ENCODE data around the gene CHI3L1. TPM values are rescaled to one million over a fixed set of nuclear protein-coding genes. Genes with fewer than 3 reads are reported as not detected.

The CHI3L1 gene
- total and polyA plus RNA-seq, 10 of the 15 experiments (the other 5 are each of a cell fraction or from before 2014, with no cell fraction given), result 0.10 to 1.7 (median 0.39) TPM

GRCh38 chr1:203206129-203206687 is 19.7 kb upstream of the CHI3L1 start:
- H3K4me1 ChIP-seq (ENCODE audit: control insufficient read depth, insufficient read depth, low read length), result no peaks in the 10 kb centered on the region
- no peaks in the 10 kb centered on the region for H3K36me3 ChIP-seq (ENCODE audit: control insufficient read depth in 2 of 2, insufficient read depth in 2 of 2, low read length in 1 of 2)
- H2AFZ ChIP-seq (ENCODE audit: control insufficient read depth, low read depth, low read length), result no peak overlapping the region
- DNase-seq (ENCODE audit: low read depth, low spot score) (no peak), FAIRE-seq (no peak), ATAC-seq (no peak)
- no peak overlapping the region for H3K9ac ChIP-seq (ENCODE audit: control insufficient read depth, insufficient read depth, low read length)
- SMC1A ChIA-PET (ENCODE audit: uncharacterized antibody, unreplicated experiment), result no interaction called here
- CTCF ChIA-PET, result interaction anchor here (1.2 to 3.1 kb wide), 5 partner anchors 10 to 167 kb away, joined by 3 to 21 read pairs (median 5); no protein-coding TSS in a partner anchor
- POLR2A ChIA-PET, result no interaction called here
- H3K27ac ChIP-seq (ENCODE audit: control insufficient read depth, insufficient read depth), result no peak overlapping the region
- no peaks in the 10 kb centered on the region; a peak in 3 of 4 replicates for H3K27me3 ChIP-seq (replicated peaks in 1 of 2; ENCODE audit: control insufficient read depth in 2 of 2, insufficient read depth in 2 of 2, low read length in 1 of 2)
- WGBS (ENCODE audit: insufficient coverage, insufficient replicate concordance, low lambda C conversion rate, missing lambda C conversion rate), result 60% methylated on average over 5 of the region's 5 CpGs
- RAD21 ChIA-PET (ENCODE audit: unreplicated experiment), result interaction anchor here (1.3 kb wide), 1 partner anchor 40 kb away, joined by 6 read pairs; no protein-coding TSS in a partner anchor
- in situ Hi-C loops (cut with MboI), result no loop called here
- TF ChIP-seq E4F1 (IDR thresholded peaks at IDR 0.05; ENCODE audit: borderline replicate concordance, partially characterized antibody) (no peak), NRF1 (conservative IDR thresholded peaks at IDR 0.05; ENCODE audit: low read depth, low read length) (no peak), ATF2 (IDR thresholded peaks at IDR 0.05; ENCODE audit: low read length) (no peak), MEF2A (IDR thresholded peaks at IDR 0.05; ENCODE audit: insufficient read depth, low read depth, low read length) (no peak), ESRRA (IDR thresholded peaks at IDR 0.05; ENCODE audit: low read length) (no peak), JUND (IDR thresholded peaks at IDR 0.05; ENCODE audit: low read depth, low read length) (no peak), HSF1 (IDR thresholded peaks at IDR 0.05; ENCODE audit: low read depth, low read length) (no peak), BRCA1 (IDR thresholded peaks at IDR 0.05; ENCODE audit: low read depth, low read length) (no peak), YBX1 (IDR thresholded peaks at IDR 0.05) (no peak)
- intact Hi-C loops (cut with micrococcal nuclease; ENCODE audit: unreplicated experiment), result no loop called here
- H3K4me3 ChIP-seq, result no peak overlapping the region
- BruUV-seq (replicated peaks), result no TSS peak
- no peaks in the 10 kb centered on the region for H3K79me2 ChIP-seq (ENCODE audit: control insufficient read depth, insufficient read depth, low read length)
- no peaks in the 10 kb centered on the region; the same call in 1 of the 2 replicates for H4K20me1 ChIP-seq (ENCODE audit: control insufficient read depth, insufficient read depth)
- no peaks in the 10 kb centered on the region for H3K9me3 ChIP-seq (replicated peaks; ENCODE audit: control insufficient read depth, insufficient read depth, low read length)
- no peak overlapping the region for H3K4me2 ChIP-seq (ENCODE audit: control insufficient read depth, insufficient read depth)

Data from GM12878 (cell line).